AG04450 (cell line): ENCODE measurements around the gene C19orf12. TPM values are rescaled to one million over a fixed set of nuclear protein-coding genes. Genes with fewer than 3 reads are reported as not detected.

ENCODE experiments used
- CTCF ChIA-PET: fragments of 300-600, 350-600 bp; formaldehyde crosslinking; extraction: SDS; loops from one replicate; lab custom pipeline; 2022; ENCODE audit warnings: antibody characterized with exemption, inconsistent platforms; lab: Charles Lee
- POLR2A ChIA-PET: fragments of 350-600 bp; formaldehyde crosslinking; extraction: SDS; loops from one replicate; lab custom pipeline; 2021; ENCODE audit warnings: antibody characterized with exemption, inconsistent platforms; lab: Yijun Ruan, JAX
- DNase-seq: peaks from one replicate; pipeline ENCODE4 v3.0.0-alpha.2; 2011; ENCODE audit warnings: low read depth, low spot score
- H3K27ac ChIP-seq: one replicate; pipeline ENCODE4 v1.5.1; 2012; ENCODE audit warnings: low read depth, low read length, control low read depth
- H3K27me3 ChIP-seq: one replicate; pipeline ENCODE4 v1.6.0; 2012; ENCODE audit warnings: low read length; ENCODE audit not compliant: control insufficient read depth, insufficient read depth
- H3K4me3 ChIP-seq: 2 replicates; pipeline ENCODE4 v1.5.1; 2011; ENCODE audit warnings: mild to moderate bottlenecking, low read depth, low read length, control low read depth
- H3K9me3 ChIP-seq: 2 replicates; pipeline ENCODE4 v1.5.1; 2012; ENCODE audit warnings: low read length; ENCODE audit not compliant: control insufficient read depth, insufficient read depth
- polyA plus RNA-seq: library from polyadenylated mRNA; depleted of rRNA; stranded (reverse); fragments of >200 nt; gene quantifications from 2 replicates; pipeline ENCODE4 v1.2.3, GENCODE V29; 2011
- TF ChIP-seq, protein P1 (sequence below): IDR thresholded peaks from 2 replicates; pipeline ENCODE4 v1.5.1; 2011; ENCODE audit warnings: low read depth, low read length, control low read depth, inconsistent platforms

C19orf12 gene
- polyA plus RNA-seq, 1 experiment: 27.9 TPM

DNA sequence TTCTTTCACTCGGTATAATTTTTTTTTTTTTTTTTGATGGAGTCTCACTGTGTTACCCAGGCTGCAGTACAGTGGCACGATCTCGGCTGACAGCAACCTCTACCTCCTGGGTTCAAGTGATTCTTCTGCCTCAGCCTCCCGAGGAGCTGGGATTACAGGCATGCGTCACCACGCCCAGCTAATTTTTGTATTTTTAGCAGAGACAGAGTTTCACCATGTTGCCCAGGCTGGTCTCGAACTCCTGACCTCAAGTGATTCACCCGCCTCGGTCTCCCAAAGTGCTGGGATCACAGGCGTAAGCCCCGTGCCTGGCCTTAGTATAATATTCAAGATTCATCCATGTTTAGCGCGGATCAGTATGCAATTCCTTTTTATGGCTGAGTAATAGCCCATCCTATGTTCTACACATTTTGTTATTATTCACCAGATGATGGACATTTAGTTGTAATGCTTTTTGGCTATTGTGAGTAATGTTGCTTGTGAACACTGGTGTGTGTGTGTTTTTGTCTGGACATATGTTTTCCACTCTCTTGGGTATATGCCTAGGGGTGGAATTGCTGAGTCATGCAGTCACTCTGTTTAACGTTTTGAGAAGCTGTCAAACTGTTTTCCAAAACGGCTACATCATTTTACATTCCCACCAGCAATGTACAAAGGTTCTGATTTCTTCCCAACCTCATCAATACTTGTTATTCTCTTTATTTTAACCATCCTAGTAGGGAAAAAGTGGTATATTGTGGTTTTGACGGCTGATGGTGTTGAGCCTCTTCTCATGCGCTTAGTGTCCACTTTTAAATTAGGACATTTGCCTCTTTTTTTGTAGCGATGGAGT is 26.9 kb downstream of the C19orf12 start:
- TF ChIP-seq, protein P1, sequence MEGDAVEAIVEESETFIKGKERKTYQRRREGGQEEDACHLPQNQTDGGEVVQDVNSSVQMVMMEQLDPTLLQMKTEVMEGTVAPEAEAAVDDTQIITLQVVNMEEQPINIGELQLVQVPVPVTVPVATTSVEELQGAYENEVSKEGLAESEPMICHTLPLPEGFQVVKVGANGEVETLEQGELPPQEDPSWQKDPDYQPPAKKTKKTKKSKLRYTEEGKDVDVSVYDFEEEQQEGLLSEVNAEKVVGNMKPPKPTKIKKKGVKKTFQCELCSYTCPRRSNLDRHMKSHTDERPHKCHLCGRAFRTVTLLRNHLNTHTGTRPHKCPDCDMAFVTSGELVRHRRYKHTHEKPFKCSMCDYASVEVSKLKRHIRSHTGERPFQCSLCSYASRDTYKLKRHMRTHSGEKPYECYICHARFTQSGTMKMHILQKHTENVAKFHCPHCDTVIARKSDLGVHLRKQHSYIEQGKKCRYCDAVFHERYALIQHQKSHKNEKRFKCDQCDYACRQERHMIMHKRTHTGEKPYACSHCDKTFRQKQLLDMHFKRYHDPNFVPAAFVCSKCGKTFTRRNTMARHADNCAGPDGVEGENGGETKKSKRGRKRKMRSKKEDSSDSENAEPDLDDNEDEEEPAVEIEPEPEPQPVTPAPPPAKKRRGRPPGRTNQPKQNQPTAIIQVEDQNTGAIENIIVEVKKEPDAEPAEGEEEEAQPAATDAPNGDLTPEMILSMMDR: no peak
- H3K27ac ChIP-seq: peak overlapping the region; percentile 98
- no peak for DNase-seq
- no peak overlapping the region for H3K4me3 ChIP-seq
- POLR2A ChIA-PET: no interaction called here
- H3K27me3 ChIP-seq: no peaks in the 10 kb centered on the region
- CTCF ChIA-PET: interaction anchor here (0.8 kb wide), 1 partner anchor 78 kb away, joined by 4 read pairs; no protein-coding TSS in a partner anchor
- H3K9me3 ChIP-seq: peaks cover 20% of the 10 kb centered on the region

DNA sequence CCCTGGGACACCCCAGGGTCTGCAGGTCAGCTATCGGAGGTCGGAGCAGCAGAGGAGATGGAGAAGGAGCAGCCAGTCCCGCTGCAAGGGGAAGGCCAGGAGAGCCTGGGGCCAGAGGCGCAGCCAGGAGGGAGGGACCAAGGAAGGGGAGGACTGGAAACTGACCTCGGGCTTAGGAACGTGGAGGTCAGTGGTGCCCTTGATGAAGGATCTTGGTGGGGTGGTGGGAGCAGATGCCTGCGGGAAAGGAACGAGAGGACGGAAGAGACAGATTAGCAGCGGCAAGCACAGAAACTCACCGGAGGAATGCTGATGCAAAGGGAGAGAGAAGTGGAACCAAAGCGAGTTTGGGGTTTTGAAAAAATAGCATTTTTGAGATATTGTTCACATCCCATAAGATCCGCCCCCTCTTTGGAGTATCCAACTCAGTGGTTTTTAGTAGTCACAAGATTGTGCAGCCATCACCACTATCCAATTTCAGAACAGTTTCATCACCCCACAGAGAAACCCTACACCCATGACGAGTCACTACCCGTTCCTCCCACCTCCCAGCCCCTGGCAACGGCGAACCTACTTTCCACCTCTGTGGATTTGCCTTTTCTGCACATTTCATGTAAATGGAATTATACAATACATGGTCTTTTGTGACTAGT is 27.7 kb downstream of the C19orf12 start:
- H3K9me3 ChIP-seq: peaks cover 20% of the 10 kb centered on the region
- peak overlapping the region; percentile 98 for H3K27ac ChIP-seq
- ChIA-PET POLR2A (no interaction called here), CTCF (interaction anchor here (1.1 kb wide), 1 partner anchor 29 kb away, joined by 4 read pairs; no protein-coding TSS in a partner anchor)
- TF ChIP-seq, protein P1: no peak
- peak overlapping the region; percentile 50 for H3K4me3 ChIP-seq
- H3K27me3 ChIP-seq: no peaks in the 10 kb centered on the region
- peak; percentile 90 for DNase-seq

DNA sequence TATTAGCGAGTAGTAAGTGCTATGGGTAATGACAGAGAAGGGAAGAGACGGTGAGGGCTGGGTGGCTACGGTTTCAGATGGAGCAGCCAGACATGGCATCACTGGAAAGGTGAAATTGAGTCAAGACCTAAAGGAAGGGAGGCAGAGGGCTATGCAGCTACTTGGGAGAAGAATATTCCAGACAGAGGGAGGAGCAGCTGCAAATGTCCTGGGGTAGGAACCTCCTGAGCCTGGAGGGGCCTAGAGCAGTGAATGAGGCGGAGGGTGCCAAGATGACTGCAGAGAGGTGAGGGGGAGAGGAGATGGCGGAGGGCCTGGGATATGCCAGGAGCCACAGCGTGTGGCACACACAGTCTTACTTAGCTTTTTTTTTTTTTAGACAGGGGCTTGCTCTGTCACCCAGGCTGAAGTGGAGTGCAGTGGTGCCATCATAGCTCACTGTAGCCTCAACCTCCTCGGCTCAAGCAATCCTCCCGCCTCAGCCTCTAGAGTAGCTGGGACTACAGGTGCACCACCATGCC is 28.7 kb downstream of the C19orf12 start:
- Histone ChIP-seq H3K27ac (no peak overlapping the region), H3K9me3 (peaks cover 20% of the 10 kb centered on the region), H3K4me3 (no peak overlapping the region), H3K27me3 (no peaks in the 10 kb centered on the region)
- CTCF ChIA-PET: interaction anchor here (1.1 to 3.7 kb wide), 3 partner anchors 8 to 76 kb away, joined by 4 to 20 read pairs (median 13); no protein-coding TSS in a partner anchor
- no peak for DNase-seq
- TF ChIP-seq, protein P1: no peak
- POLR2A ChIA-PET: no interaction called here

DNA sequence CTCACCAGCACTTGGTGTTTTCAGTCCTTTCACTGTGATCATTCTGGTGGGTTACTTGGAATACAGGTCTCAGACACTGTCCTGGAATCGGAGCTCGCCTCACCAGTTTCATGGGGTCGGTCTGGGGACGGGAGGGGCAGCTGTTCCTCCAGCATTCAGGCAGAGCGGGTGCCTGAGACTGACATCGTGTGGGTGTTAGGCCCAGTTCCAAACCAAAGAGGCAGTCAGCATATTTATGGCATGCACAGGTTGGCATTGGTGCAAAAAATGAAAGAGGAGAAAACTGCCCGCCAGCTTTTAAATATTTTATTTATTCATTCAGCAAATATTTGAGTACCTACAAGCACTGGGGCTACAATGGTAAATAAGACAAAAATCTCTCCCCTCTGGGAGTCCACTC is 29.7 kb downstream of the C19orf12 start:
- Histone ChIP-seq H3K4me3 (no peak overlapping the region), H3K27me3 (no peaks in the 10 kb centered on the region), H3K27ac (no peak overlapping the region), H3K9me3 (peaks cover 12% of the 10 kb centered on the region)
- POLR2A ChIA-PET: no interaction called here
- DNase-seq: no peak
- CTCF ChIA-PET: interaction anchor here (0.7 to 3.7 kb wide), 5 partner anchors 9 to 78 kb away, joined by 4 to 20 read pairs (median 6); no protein-coding TSS in a partner anchor
- TF ChIP-seq, protein P1: no peak
